MV-4-11 (cell line): Measurements from ENCODE around the gene ACTC1.

Experiments used
- DNase-seq: peaks from one replicate; lab custom pipeline; 2025; lab: John Stamatoyannopoulos, UW

The ACTC1 gene

DNA sequence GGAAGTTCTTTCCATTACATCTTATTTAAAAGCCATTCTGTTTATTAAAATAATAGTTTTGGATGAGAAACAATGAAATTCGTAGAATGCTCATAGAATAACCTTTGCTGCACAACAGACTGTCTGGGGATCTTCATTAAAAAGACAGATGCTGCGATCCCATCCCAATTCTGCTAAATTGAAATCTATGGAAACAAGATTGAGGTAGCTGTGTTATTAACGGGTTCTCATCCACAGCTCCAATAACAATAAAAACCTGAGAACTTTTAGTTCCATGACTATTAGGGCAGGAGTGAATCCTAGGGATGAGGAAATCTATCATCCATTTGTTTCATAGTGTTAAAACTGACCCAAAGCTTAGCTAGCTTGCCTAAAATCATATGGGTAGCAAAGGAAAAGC lies 38.1 kb downstream of the ACTC1 start:
- DNase-seq: no peak

DNA sequence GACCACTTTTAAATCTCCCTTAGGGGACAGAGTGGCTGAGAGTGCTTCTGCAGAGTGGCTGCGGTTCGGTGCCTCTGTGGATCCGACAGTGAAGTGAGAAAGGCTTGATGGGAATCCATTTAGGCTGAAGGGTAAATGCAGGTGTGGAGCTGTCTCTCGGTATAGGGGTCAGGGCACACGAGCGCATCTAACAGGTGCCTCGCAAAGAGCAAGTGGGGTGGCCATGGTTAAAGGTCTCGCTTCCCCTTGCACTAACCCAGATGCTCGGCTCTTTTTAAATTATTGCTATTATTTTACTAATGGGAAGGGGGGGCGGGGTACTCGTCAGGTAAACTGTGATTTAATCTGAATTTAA lies 40.0 kb downstream of the ACTC1 start:
- DNase-seq: no peak

DNA sequence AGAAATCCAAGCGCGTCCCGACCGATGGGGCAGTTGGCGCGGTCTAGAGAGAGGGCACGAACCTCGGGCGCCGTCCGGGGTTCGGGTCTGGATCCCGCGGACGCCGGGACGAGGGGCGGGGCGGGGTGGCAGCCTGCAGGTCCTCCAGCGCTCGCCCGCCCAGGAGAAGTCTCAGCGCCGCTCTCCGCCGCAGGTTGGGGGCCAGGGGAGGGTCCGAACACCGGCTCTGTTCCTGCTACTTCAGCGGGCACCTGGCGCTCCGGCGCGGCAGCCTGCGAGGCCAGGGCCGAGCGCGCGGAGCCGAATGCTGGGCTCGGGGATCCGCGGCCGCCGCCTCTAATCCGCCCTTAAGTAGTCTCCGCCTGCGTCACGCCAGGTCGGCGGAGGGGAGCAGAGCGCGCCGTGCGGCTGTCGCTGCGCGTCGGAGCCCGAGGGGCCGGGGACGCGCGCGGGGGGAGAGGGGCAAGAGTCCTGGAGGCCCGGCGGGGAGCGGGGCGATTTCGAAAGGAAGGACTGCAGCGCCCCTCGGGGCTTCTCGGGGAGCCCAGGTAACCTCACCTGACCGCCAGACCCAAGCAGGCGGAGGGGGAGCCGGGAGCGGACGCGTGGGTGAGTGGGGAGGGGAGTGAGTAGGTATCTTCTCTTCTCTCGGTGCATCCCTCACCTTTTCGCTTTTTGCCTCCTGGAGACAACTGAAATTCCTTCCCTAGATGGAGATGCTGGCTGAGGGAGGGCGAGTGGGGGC lies 40.5 kb downstream of the ACTC1 start, which contains the start of gene GJD2:
TSS of gene GJD2 (minus strand) at position 325 of the 745 bp plus-strand sequence. CDS start 510 bp downstream, outside the sequence.
- DNase-seq: no peak

DNA sequence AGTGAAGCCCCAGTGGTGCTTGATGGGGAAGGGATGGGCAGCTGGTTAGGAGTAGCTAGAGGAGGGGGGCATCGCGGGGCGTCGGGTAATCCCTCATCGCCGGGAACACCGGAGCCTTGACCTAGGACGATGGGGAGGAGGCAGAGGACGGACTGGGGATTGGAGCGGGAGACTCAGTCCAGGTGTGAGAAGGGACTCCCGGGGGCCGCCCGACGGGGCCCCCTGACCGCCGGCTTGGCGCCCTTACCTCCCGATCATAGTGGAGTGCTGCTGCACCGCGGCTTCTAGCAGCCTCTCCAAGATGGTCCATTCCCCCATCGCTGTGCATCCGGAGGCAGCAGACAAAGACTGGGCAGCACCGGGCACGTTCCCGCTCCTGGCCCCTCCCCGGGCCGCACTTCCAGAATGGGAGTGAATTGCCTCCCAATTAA lies 41.2 kb downstream of the ACTC1 start:
- no peak for DNase-seq

DNA sequence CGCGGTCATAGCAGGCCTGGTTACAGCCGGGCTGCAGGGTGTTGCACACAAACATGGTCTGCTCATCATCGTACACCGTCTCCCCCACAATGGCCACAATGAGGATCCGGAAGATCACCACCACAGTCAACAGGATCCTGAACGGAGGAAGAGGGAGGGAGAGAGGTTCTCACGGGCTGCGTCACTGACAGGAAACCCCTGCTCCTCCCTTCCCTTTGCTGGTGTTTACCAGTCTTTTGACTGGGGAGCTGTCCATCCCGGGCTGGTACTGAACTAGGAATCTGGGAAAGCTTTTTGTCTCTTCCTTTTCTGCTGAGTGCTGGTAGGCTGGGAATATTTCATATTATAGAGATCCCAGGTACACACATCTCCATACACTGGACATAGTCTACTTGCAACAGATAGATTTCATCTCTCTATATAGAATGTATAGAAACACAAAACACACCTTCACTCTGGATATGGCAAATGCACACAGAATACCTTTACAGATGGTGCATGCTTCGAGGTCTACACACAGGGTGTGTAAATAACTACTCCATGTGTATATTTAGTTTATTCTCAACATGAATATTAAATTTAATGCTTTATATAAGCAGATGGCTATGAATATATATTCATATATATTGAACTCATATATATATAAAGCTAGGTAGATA lies 42.0 kb downstream of the ACTC1 start:
- DNase-seq: no peak

DNA sequence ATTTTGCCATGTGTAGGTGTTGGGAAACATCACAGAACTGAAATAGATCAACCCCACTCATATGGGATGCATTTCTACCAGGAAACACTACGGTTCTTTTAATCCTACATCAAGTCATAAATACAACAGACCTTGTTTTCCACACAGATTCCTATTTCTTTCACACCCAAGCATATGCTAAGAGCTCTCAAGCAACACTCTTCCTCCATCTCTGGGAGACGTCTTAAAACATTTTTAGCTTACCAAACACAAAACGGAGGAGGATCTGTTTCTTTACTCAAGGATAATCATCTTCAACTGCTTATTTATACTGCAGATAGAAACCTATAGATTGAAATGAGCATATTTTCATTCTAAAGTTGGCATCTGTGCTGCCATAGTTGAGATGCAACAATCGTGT lies 45.7 kb downstream of the ACTC1 start:
- no peak for DNase-seq
